Measurements from ENCODE around the gene STARD10. TPM values are rescaled to one million over a fixed set of nuclear protein-coding genes. Genes with fewer than 3 reads are reported as not detected.

The STARD10 gene
- total and polyA plus RNA-seq, 2 of the 8 experiments (the other 6 are each of a cell fraction or from before 2014, with no cell fraction given): 23.7 to 35.7 TPM

- no peak for FAIRE-seq
- POLR2A ChIA-PET (ENCODE audit: partially characterized antibody): interaction anchor here (0.7 to 1.0 kb wide), 3 partner anchors 7 to 21 kb away, joined by 3 to 6 read pairs (median 3); partner anchors contain the start of gene STARD10
- TF ChIP-seq NANOG (IDR thresholded peaks at IDR 0.05; ENCODE audit: insufficient read depth, low read depth, low read length, poor library complexity, severe bottlenecking) (no peak), MAFK (IDR thresholded peaks at IDR 0.05; ENCODE audit: low read depth, low read length) (no peak), SIX5 (IDR thresholded peaks at IDR 0.05; ENCODE audit: low read depth, low read length) (no peak), CBX8 (IDR thresholded peaks at IDR 0.05; ENCODE audit: borderline replicate concordance, low read depth, low read length) (no peak), ZNF274 (IDR thresholded peaks at IDR 0.05; ENCODE audit: borderline replicate concordance, extremely low read depth, low read length) (no peak), ASH2L (IDR thresholded peaks at IDR 0.05; ENCODE audit: low read length) (no peak), RNF2 (IDR thresholded peaks at IDR 0.05; ENCODE audit: borderline replicate concordance, low read depth, low read length, missing control alignments, poor library complexity, severe bottlenecking) (no peak), SP1 (IDR thresholded peaks at IDR 0.05; ENCODE audit: low read depth, low read length) (no peak), POLR2A (IDR thresholded peaks at IDR 0.05; ENCODE audit: control extremely low read depth in 1 of 2, low read depth in 2 of 2, low read length in 2 of 2) (no peak), NRF1 (IDR thresholded peaks at IDR 0.05; ENCODE audit: low read depth, low read length) (no peak), TEAD4 (IDR thresholded peaks at IDR 0.05; ENCODE audit: low read depth, low read length) (no peak)
- TF ChIP-seq, protein P1, sequence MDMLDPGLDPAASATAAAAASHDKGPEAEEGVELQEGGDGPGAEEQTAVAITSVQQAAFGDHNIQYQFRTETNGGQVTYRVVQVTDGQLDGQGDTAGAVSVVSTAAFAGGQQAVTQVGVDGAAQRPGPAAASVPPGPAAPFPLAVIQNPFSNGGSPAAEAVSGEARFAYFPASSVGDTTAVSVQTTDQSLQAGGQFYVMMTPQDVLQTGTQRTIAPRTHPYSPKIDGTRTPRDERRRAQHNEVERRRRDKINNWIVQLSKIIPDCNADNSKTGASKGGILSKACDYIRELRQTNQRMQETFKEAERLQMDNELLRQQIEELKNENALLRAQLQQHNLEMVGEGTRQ (IDR thresholded peaks at IDR 0.05; ENCODE audit: low read length): no peak
Observed at GRCh38 chr11:72815110-72815618, 21.3 kb upstream of the STARD10 start.

More at GRCh38 chr11:72815110-72815618, 21.3 kb upstream of the STARD10 start:
- DNase-seq (ENCODE audit: low read depth in 1 of 2, low spot score in 2 of 2): no peak
- H3K9ac ChIP-seq (replicated peaks in 1 of 4; ENCODE audit: extremely low read depth in 1 of 4, low read depth in 3 of 4, low read length in 3 of 4): peak overlapping the region in 3 of 4 experiments; percentile 16 to 91 (median 91); a peak in 5 of 7 replicates
- H4K8ac ChIP-seq (ENCODE audit: extremely low read depth, insufficient read depth, low read length): peak overlapping the region; percentile 98; the same call in 1 of the 2 replicates
- H3K14ac ChIP-seq (ENCODE audit: insufficient read length): peak overlapping the region; percentile 11
- no peak overlapping the region for H3K23ac ChIP-seq (ENCODE audit: insufficient read length)
- 49% methylated on average over 8 of the region's 13 CpGs; no CpG with 5 or more reads in 1 of the 2 experiments for WGBS, 2 experiments (ENCODE audit: extremely low coverage in 1 of 2, insufficient coverage in 1 of 2, insufficient read length in 1 of 2, insufficient replicate concordance in 2 of 2, low coverage in 1 of 2, low lambda C conversion rate in 2 of 2, missing lambda C conversion rate in 1 of 2)
- no peaks in the 10 kb centered on the region for H3K79me1 ChIP-seq (ENCODE audit: low read depth, low read length)
- peak overlapping the region; percentile 75 to 97 for H3K4me2 ChIP-seq (ENCODE audit: insufficient read depth in 1 of 2, low read depth in 2 of 2, low read length in 2 of 2)
- H3K4me1 ChIP-seq (replicated peaks in 1 of 4; ENCODE audit: control insufficient read depth in 3 of 4, insufficient read depth in 4 of 4, low read length in 3 of 4): peaks cover 0 to 15% (median 9%) of the 10 kb centered on the region in 4 experiments; a peak in 5 of 7 replicates
- H3K36me3 ChIP-seq (ENCODE audit: control insufficient read depth in 2 of 4, insufficient read depth in 4 of 4, low read length in 3 of 4): no peaks in the 10 kb centered on the region
- H3K4me3 ChIP-seq (ENCODE audit: extremely low read depth in 1 of 4, insufficient read depth in 2 of 4, low read depth in 3 of 4, low read length in 4 of 4): peak overlapping the region; percentile 58 to 84 (median 79)
- no peak overlapping the region for H4K5ac ChIP-seq (ENCODE audit: insufficient read length, low read depth, low read length)
- peaks cover 0 to 7% (median 4%) of the 10 kb centered on the region in 4 experiments; a peak in 5 of 7 replicates for H3K27me3 ChIP-seq (replicated peaks in 1 of 4; ENCODE audit: control insufficient read depth in 3 of 4, extremely low read depth in 1 of 4, insufficient read depth in 3 of 4, low read length in 3 of 4)
- no peak overlapping the region for H3K27ac ChIP-seq (ENCODE audit: low read depth, low read length)
- H2BK15ac ChIP-seq (ENCODE audit: low read length): no peak overlapping the region
- H3K56ac ChIP-seq (replicated peaks; ENCODE audit: insufficient read length, low read depth, low read length): no peak overlapping the region
- no peak overlapping the region for H2AFZ ChIP-seq (ENCODE audit: low read length)
- H2BK5ac ChIP-seq (ENCODE audit: low read depth, low read length): 0 out of 2 replicates have a peak overlapping the region, but pooled peaks have one; percentile 97
- no peak overlapping the region for H2AK5ac ChIP-seq (ENCODE audit: low read depth, low read length)
- H2BK12ac ChIP-seq (ENCODE audit: low read depth, low read length): no peak overlapping the region
- H3K18ac ChIP-seq (ENCODE audit: extremely low read depth, low read length): no peak overlapping the region
- CTCF ChIA-PET (ENCODE audit: partially characterized antibody): interaction anchor here (0.9 to 5.1 kb wide), 10 partner anchors 9 to 560 kb away, joined by 3 to 29 read pairs (median 4); no protein-coding TSS in a partner anchor
- peaks cover 0 to 2% of the 10 kb centered on the region in 2 experiments; a peak in 1 of 4 replicates for H3K79me2 ChIP-seq (ENCODE audit: control insufficient read depth in 1 of 2, insufficient read depth in 2 of 2, low read length in 2 of 2)
- no peaks in the 10 kb centered on the region for H3K9me3 ChIP-seq (ENCODE audit: insufficient read depth in 2 of 2, low read depth in 1 of 2, low read length in 1 of 2)
- H2BK120ac ChIP-seq (replicated peaks; ENCODE audit: low read depth, low read length): no peak overlapping the region
- H2BK20ac ChIP-seq (ENCODE audit: low read length): no peak overlapping the region
- no peak overlapping the region for H3K4ac ChIP-seq (replicated peaks; ENCODE audit: insufficient read length, low read depth, low read length)
- H3K23me2 ChIP-seq (ENCODE audit: low read depth, low read length): peaks cover 12% of the 10 kb centered on the region; the same call in 1 of the 2 replicates
- H4K20me1 ChIP-seq (replicated peaks in 1 of 2; ENCODE audit: control insufficient read depth in 1 of 2, insufficient read depth in 2 of 2, low read length in 2 of 2): peaks cover 0 to 4% of the 10 kb centered on the region in 2 experiments
- H4K91ac ChIP-seq (replicated peaks; ENCODE audit: insufficient read length, low read length): no peak overlapping the region

Measured in H1 (cell line).